Body of pancreas (tissue), 4 donors: ENCODE measurements around the gene INSYN2B. TPM values are rescaled to one million over a fixed set of nuclear protein-coding genes. Genes with fewer than 3 reads are reported as not detected.

ENCODE experiments used
- ATAC-seq: fragments of 150-250 bp; one replicate; pipeline ENCODE4 v1.9.1; 2016
- DNase-seq, 4 donors: peaks; one replicate each; pipeline ENCODE4 v3.0.0-alpha.2; 2019
- H3K27ac ChIP-seq, 4 donors: fragments of 200-600 bp; sonication (generic); 1 replicate in 3 of 4; 2 replicates in 1 of 4; pipeline versions ENCODE4 v1.5.1 to v1.6.1; 2016 to 2019; ENCODE audit warnings: mild to moderate bottlenecking in 1 of 4, mixed read lengths in 1 of 4, moderate library complexity in 1 of 4
- H3K27me3 ChIP-seq, 2 donors: fragments of 200-600 bp; sonication (generic); one replicate each; pipeline ENCODE4 v1.6.0; 2016; ENCODE audit warnings: mild to moderate bottlenecking in 1 of 2
- H3K36me3 ChIP-seq, 2 donors: fragments of 200-600 bp; sonication (generic); replicated peaks in 1 of 2; 2 replicates each; pipeline ENCODE4 v1.5.1; 2016; ENCODE audit warnings: low read depth in 2 of 2; ENCODE audit not compliant: insufficient read depth in 1 of 2
- H3K4me1 ChIP-seq: fragments of 200-600 bp; sonication (generic); one replicate; pipeline ENCODE4 v1.6.0; 2016
- H3K4me3 ChIP-seq, 2 donors: fragments of 200-600 bp; sonication (generic); 1 replicate in 1 of 2; 2 replicates in 1 of 2; pipeline ENCODE4 v1.5.1; 2016 to 2019
- H3K9me3 ChIP-seq, 3 donors: fragments of 200-600 bp; sonication (generic); 1 replicate in 2 of 3; 2 replicates in 1 of 3; pipeline ENCODE4 v1.5.1; 2016
- CTCF ChIP-seq, 7 experiments: fragments of 450-650 bp in 4 of 7; fragments of 200-600 bp in 3 of 7; sonication (generic) in 3 of 7; IDR thresholded peaks; one replicate each; pipeline ENCODE4 v1.5.1; 2016 to 2019; ENCODE audit warnings: antibody characterized with exemption in 7 of 7
- POLR2A ChIP-seq, 3 donors: fragments of 450-650 bp; IDR thresholded peaks; one replicate each; pipeline ENCODE4 v1.6.1; 2016; ENCODE audit warnings: antibody characterized with exemption in 3 of 3, mild to moderate bottlenecking in 2 of 3
- WGBS, 2 donors: methylation state at CpG; one replicate each; pipeline ENCODE4 v1.1.5; 2017; 5-methylcytosine and 5-hydroxymethylcytosine counted together
- intact Hi-C: fragments of 100-400 bp; cut with DNase I; formaldehyde crosslinking; loops from one replicate; pipeline ENCODE4 v1.15.1; 2023
- total RNA-seq, 2 donors: library from RNA; depleted of rRNA; stranded (reverse); fragments of >200 nt; gene quantifications; one replicate each; pipeline ENCODE4 v1.1.0, GENCODE V29; 2016

The INSYN2B gene
- total RNA-seq, 2 donors from 2014 or later: not detected

- no peak for ATAC-seq
- 40 to 43% methylated on average over 11 of the region's 11 CpGs for WGBS, 2 donors
- DNase-seq: no peak
- intact Hi-C loops: no loop called here
- Histone ChIP-seq H3K36me3 (no peaks in the 10 kb centered on the region), H3K4me1 (no peaks in the 10 kb centered on the region), H3K27ac (no peak overlapping the region), H3K4me3 (no peak overlapping the region), H3K9me3 (no peaks in the 10 kb centered on the region), H3K27me3 (no peaks in the 10 kb centered on the region)
- TF ChIP-seq CTCF (IDR thresholded peaks at IDR 0.05) (no peak), POLR2A (IDR thresholded peaks at IDR 0.05) (no peak)
Observed at GRCh38 chr5:170012622-170013021, 32.3 kb upstream of the INSYN2B start.

DNA sequence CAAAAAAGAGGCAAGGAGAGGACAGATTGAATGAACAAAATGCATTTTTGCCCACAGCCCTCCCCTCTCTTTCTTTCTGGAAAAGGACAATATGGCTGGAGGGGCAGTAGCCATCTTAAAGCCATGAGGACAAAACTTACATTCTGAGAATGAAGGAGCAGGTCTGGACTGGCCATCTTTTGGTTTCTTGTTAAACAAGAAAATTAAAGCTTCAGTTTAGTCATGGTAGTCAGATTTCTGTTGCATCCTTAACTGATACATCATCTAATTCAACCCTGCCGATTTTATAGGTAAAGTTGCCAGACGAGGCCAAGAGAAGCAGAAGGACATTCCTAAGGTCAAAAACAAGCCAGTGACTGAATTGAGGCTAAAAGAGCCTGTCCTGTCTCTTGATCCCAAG lies 31.5 kb upstream of the INSYN2B start:
- Histone ChIP-seq H3K27ac (no peak overlapping the region), H3K36me3 (no peaks in the 10 kb centered on the region), H3K4me3 (no peak overlapping the region), H3K27me3 (no peaks in the 10 kb centered on the region), H3K4me1 (no peaks in the 10 kb centered on the region), H3K9me3 (no peaks in the 10 kb centered on the region)
- no peak for TF ChIP-seq CTCF (IDR thresholded peaks at IDR 0.05)
- TF ChIP-seq POLR2A (IDR thresholded peaks at IDR 0.05): no peak
- intact Hi-C loops: no loop called here
- 53 to 66% methylated on average over 2 of the region's 2 CpGs for WGBS, 2 donors
- DNase-seq: no peak
- ATAC-seq: no peak

GRCh38 chr5:170010595-170010994 lies 30.3 kb upstream of the INSYN2B start:
- ATAC-seq (no peak), DNase-seq (no peak)
- intact Hi-C loops: no loop called here
- H3K4me1 ChIP-seq: no peaks in the 10 kb centered on the region
- H3K9me3 ChIP-seq: no peaks in the 10 kb centered on the region
- H3K4me3 ChIP-seq: no peak overlapping the region
- WGBS, 2 donors: 63 to 64% methylated on average over 4 of the region's 4 CpGs
- TF ChIP-seq CTCF (IDR thresholded peaks at IDR 0.05) (no peak), POLR2A (IDR thresholded peaks at IDR 0.05) (no peak)
- H3K27ac ChIP-seq: no peak overlapping the region
- H3K36me3 ChIP-seq: no peaks in the 10 kb centered on the region
- H3K27me3 ChIP-seq: no peaks in the 10 kb centered on the region

DNA sequence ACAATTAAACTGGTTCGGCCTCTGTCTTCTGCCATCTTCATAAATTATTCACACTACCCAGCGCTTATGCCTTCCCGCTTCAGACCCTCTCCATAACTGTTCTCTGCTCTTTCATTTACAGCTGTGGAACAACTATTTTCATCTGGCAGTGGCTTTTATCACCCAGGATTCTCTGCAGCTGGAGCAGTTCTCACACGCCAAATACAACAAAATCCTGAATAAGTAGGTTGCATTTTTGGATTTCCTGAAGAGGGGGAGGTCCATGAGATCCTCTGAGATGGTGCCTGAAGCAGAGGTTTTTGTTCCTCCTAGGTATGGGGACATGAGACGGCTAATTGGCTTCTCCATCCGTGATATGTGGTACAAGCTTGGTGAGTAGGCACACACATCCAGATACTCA lies 28.1 kb upstream of the INSYN2B start:
- no peaks in the 10 kb centered on the region for H3K36me3 ChIP-seq
- DNase-seq (no peak), ATAC-seq (no peak)
- H3K27ac ChIP-seq: no peak overlapping the region
- H3K4me3 ChIP-seq: no peak overlapping the region
- no peaks in the 10 kb centered on the region for H3K27me3 ChIP-seq
- no peaks in the 10 kb centered on the region for H3K4me1 ChIP-seq
- intact Hi-C loops: no loop called here
- no peaks in the 10 kb centered on the region for H3K9me3 ChIP-seq
- TF ChIP-seq CTCF (IDR thresholded peaks at IDR 0.05) (no peak), POLR2A (IDR thresholded peaks at IDR 0.05) (no peak)
- 61 to 69% methylated on average over 6 of the region's 6 CpGs for WGBS, 2 donors

GRCh38 chr5:170006021-170006420 lies 25.7 kb upstream of the INSYN2B start:
- Histone ChIP-seq H3K4me1 (no peaks in the 10 kb centered on the region), H3K4me3 (no peak overlapping the region), H3K9me3 (no peaks in the 10 kb centered on the region), H3K27ac (no peak overlapping the region), H3K27me3 (no peaks in the 10 kb centered on the region), H3K36me3 (no peaks in the 10 kb centered on the region)
- TF ChIP-seq POLR2A (IDR thresholded peaks at IDR 0.05): no peak
- WGBS, 2 donors: 45 to 50% methylated on average over 6 of the region's 6 CpGs
- no peak for DNase-seq
- no peak for ATAC-seq
- intact Hi-C loops: no loop called here
